PC-9 (cell line): ENCODE measurements around the gene PYCR2. TPM values are rescaled to one million over a fixed set of nuclear protein-coding genes. Genes with fewer than 3 reads are reported as not detected.

Experiments
- BruUV-seq: library from RNA; stranded (reverse); fragments of 400-500 nt; replicated peaks from 2 replicates; lab custom pipeline; 2021; lab: Mats Ljungman, UMichigan
- CTCF ChIA-PET: fragments of 300-600 bp; sonication (Branson Sonifier 250); formaldehyde crosslinking; loops from one replicate; lab custom pipeline; 2022; ENCODE audit warnings: antibody characterized with exemption; lab: Charles Lee
- POLR2A ChIA-PET: fragments of 300-600 bp; sonication (Branson Sonifier 250); formaldehyde crosslinking; loops from one replicate; lab custom pipeline; 2022; ENCODE audit warnings: antibody characterized with exemption; ENCODE audit not compliant: unreplicated experiment; lab: Charles Lee
- DNase-seq, 2 experiments: peaks; one replicate each; pipeline versions ENCODE4 v3.0.0 to v3.0.0-alpha.2; 2015 to 2022; ENCODE audit warnings: mixed read lengths in 1 of 2
- H2AFZ ChIP-seq: fragments of 200-600 bp; sonication (generic); 2 replicates; pipeline ENCODE4 v1.8.1; 2017; ENCODE audit warnings: antibody characterized with exemption
- H3F3A ChIP-seq: fragments of 200-600 bp; sonication (generic); 2 replicates; pipeline ENCODE4 v1.8.1; 2017; ENCODE audit warnings: antibody characterized with exemption, mild to moderate bottlenecking, low read depth; ENCODE audit not compliant: insufficient read depth
- H3K27ac ChIP-seq: fragments of 200-600 bp; sonication (generic); 2 replicates; pipeline ENCODE4 v1.6.1; 2016; ENCODE audit warnings: mixed run types
- H3K27me3 ChIP-seq: fragments of 200-600 bp; sonication (generic); 2 replicates; pipeline ENCODE4 v1.6.1; 2016; ENCODE audit warnings: low read depth, mixed run types; ENCODE audit not compliant: insufficient read depth
- H3K36me3 ChIP-seq: fragments of 200-600 bp; sonication (generic); 2 replicates; pipeline ENCODE4 v1.6.1; 2016; ENCODE audit warnings: low read depth, mixed run types
- H3K4me1 ChIP-seq: fragments of 200-600 bp; sonication (generic); replicated peaks from 2 replicates; pipeline ENCODE4 v1.6.1; 2016; ENCODE audit warnings: mixed run types; ENCODE audit not compliant: insufficient read depth
- H3K4me2 ChIP-seq: fragments of 200-600 bp; sonication (generic); 2 replicates; pipeline ENCODE4 v1.6.1; 2017; ENCODE audit warnings: mixed run types
- H3K4me3 ChIP-seq: fragments of 200-600 bp; sonication (generic); 2 replicates; pipeline ENCODE4 v1.6.1; 2016; ENCODE audit warnings: mixed run types
- H3K79me2 ChIP-seq: fragments of 200-600 bp; sonication (generic); 2 replicates; pipeline ENCODE4 v1.6.1; 2017; ENCODE audit warnings: low read depth, mixed run types
- H3K9me2 ChIP-seq: fragments of 200-600 bp; sonication (generic); 2 replicates; pipeline ENCODE4 v1.8.1; 2017; ENCODE audit warnings: mild to moderate bottlenecking; ENCODE audit not compliant: insufficient read depth
- H3K9me3 ChIP-seq: fragments of 200-600 bp; sonication (generic); 2 replicates; pipeline ENCODE4 v1.8.1; 2016; ENCODE audit warnings: low read depth; ENCODE audit not compliant: insufficient read depth
- H4K20me1 ChIP-seq: fragments of 200-600 bp; sonication (generic); 2 replicates; pipeline ENCODE4 v1.8.1; 2017; ENCODE audit not compliant: insufficient read depth
- EZH2 ChIP-seq: fragments of 200-600 bp; sonication (generic); IDR thresholded peaks from 2 replicates; pipeline ENCODE4 v1.8.0; 2017; ENCODE audit warnings: antibody characterized with exemption, low read depth
- intact Hi-C: fragments of 100-400 bp; cut with micrococcal nuclease; formaldehyde crosslinking; loops from one replicate; pipeline ENCODE4 v1.10.0; 2022; ENCODE audit not compliant: unreplicated experiment
- total RNA-seq: library from RNA; stranded (reverse); gene quantifications from 2 replicates; pipeline ENCODE4 v1.2.3, GENCODE V29; 2021
- TF ChIP-seq, protein P1 (sequence below): fragments of 200-600 bp; sonication (generic); conservative IDR thresholded peaks from 2 replicates; pipeline ENCODE4 v1.6.1; 2017; ENCODE audit warnings: mixed run types, antibody characterized with exemption, mild to moderate bottlenecking, moderate library complexity

The PYCR2 gene
- total RNA-seq, 1 experiment from 2014 or later, result 100 TPM

DNA sequence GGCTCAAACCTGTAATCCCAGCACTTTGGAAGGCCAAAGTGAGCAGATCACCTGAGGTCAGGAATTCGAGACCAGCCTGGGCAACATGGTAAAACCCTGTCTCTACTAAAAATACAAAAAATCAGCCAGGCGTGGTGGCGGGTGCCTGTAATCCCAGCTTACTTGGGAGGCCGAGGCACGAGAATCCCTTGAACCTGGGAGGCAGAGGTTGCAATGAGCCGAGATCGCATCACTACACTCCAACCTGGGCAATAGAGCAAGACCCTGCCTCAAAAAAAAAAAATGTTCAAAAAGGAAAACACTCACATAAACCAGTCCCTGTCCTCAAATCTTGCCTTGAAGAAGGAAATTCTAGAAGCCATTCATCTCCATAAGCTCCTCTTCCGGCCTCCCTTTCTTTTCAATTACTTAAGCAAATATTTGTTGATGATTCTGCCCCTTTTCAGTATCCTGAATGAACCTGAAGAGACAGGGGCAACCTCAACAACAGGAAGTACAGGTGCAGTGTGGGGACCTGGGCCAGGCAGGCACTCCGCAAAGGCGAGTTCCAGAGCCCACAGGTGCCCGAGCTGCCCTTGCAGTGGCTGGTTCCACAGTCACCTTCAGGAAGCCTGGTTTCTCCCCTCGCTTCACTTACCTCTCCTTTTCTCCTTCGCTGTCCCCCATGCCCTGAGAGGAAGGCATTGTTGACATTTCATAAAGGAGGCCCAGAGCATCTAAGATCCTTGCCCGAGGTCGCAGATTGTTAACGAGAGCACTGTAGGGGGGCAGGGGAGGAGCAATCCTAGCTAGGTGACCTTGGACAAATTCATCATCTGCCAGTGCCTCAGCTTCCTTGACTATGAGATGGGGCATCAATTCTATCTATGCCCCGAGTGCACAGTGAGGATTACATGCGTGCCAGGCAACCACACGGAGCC, 26.2 kb downstream of the PYCR2 start:
- CTCF ChIA-PET, result no interaction called here
- H3K27me3 ChIP-seq, result no peaks in the 10 kb centered on the region
- no peaks in the 10 kb centered on the region for H3K9me2 ChIP-seq
- peaks cover 19% of the 10 kb centered on the region for H3K4me1 ChIP-seq
- BruUV-seq, result no TSS peak
- peak overlapping the region; percentile 11; the same call in 1 of the 2 replicates for H2AFZ ChIP-seq
- H3K79me2 ChIP-seq, result no peaks in the 10 kb centered on the region
- intact Hi-C loops, result no loop called here
- POLR2A ChIA-PET, result interaction anchor here (0.5 to 0.9 kb wide), 3 partner anchors 15 to 190 kb away, joined by 4 to 7 read pairs (median 6); no protein-coding TSS in a partner anchor
- no peaks in the 10 kb centered on the region for H3K9me3 ChIP-seq
- no peaks in the 10 kb centered on the region for H3K36me3 ChIP-seq
- peak overlapping the region; percentile 13 for H3K27ac ChIP-seq
- DNase-seq, result peak in 1 of 2 experiments; percentile 39
- TF ChIP-seq, protein P1, sequence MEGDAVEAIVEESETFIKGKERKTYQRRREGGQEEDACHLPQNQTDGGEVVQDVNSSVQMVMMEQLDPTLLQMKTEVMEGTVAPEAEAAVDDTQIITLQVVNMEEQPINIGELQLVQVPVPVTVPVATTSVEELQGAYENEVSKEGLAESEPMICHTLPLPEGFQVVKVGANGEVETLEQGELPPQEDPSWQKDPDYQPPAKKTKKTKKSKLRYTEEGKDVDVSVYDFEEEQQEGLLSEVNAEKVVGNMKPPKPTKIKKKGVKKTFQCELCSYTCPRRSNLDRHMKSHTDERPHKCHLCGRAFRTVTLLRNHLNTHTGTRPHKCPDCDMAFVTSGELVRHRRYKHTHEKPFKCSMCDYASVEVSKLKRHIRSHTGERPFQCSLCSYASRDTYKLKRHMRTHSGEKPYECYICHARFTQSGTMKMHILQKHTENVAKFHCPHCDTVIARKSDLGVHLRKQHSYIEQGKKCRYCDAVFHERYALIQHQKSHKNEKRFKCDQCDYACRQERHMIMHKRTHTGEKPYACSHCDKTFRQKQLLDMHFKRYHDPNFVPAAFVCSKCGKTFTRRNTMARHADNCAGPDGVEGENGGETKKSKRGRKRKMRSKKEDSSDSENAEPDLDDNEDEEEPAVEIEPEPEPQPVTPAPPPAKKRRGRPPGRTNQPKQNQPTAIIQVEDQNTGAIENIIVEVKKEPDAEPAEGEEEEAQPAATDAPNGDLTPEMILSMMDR, result no peak
- no peak for TF ChIP-seq EZH2
- peak overlapping the region; percentile 48 for H3K4me2 ChIP-seq
- H4K20me1 ChIP-seq, result no peaks in the 10 kb centered on the region
- H3K4me3 ChIP-seq, result no peak overlapping the region
- H3F3A ChIP-seq, result peaks cover 18% of the 10 kb centered on the region; the same call in 1 of the 2 replicates

DNA sequence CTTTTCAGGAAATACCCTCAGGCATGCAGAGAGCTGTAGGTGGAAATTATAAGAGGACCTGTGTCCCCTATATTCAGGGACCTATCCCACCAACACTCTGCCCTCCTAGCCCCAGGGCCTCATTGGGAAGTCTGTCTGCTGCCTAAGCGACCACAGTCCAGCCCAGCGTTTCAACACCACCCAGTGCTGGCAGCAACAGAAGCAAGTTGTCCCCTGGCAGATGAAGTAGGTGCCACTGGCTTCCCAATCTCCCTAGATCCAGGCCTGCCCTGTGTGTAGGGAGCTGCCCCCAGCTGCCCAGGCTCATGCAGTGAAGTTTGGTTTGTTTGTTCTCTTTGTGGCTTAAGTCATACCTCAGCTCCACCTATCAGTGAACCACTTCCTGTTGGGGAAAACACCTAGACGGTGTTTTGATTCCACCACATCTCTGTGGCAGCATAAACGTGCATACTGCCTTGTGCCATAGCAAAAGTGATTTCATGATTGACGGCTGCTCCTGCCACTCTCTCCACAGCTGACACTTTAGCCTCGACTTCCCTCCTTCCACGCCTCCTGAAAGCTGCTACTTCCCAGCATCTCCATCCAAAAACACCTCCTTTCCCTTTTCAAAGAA, 27.0 kb downstream of the PYCR2 start:
- BruUV-seq, result no TSS peak
- Histone ChIP-seq H3K4me1 (peaks cover 19% of the 10 kb centered on the region), H3K4me3 (no peak overlapping the region), H3F3A (peaks cover 18% of the 10 kb centered on the region; the same call in 1 of the 2 replicates), H4K20me1 (no peaks in the 10 kb centered on the region), H3K4me2 (peak overlapping the region; percentile 48), H3K9me3 (no peaks in the 10 kb centered on the region), H3K27ac (peak overlapping the region; percentile 13), H3K36me3 (no peaks in the 10 kb centered on the region), H3K27me3 (no peaks in the 10 kb centered on the region), H3K79me2 (no peaks in the 10 kb centered on the region), H3K9me2 (no peaks in the 10 kb centered on the region), H2AFZ (peak overlapping the region; percentile 11; the same call in 1 of the 2 replicates)
- POLR2A ChIA-PET, result interaction anchor here (0.5 to 0.9 kb wide), 2 partner anchors 14 to 191 kb away, joined by 4 to 7 read pairs; no protein-coding TSS in a partner anchor
- TF ChIP-seq EZH2, result no peak
- TF ChIP-seq, protein P1, result no peak
- CTCF ChIA-PET, result no interaction called here
- peak; percentile 47 to 76 for DNase-seq
- intact Hi-C loops, result no loop called here

DNA sequence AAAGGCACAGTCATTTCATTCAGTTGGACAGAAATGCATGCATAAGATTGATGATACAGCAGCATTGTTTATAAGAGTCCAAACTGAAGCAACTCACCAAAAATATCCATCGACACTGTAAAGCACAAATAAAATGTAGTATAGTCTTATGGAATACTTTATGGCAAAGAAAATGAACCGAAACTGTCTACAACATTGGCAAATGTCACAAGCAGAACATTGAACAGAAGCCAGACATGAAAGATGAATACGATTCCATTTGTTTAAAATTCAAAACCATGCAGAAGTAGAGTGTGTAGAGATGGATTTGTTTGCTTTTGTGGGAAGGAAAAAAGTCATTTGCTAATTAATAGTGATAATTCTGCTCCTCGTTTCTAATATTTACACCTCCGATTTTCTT, 27.6 kb downstream of the PYCR2 start:
- Histone ChIP-seq H2AFZ (no peak overlapping the region), H3K4me2 (peak overlapping the region; percentile 48; the same call in 1 of the 2 replicates), H3K9me2 (no peaks in the 10 kb centered on the region), H4K20me1 (no peaks in the 10 kb centered on the region), H3K9me3 (no peaks in the 10 kb centered on the region), H3K4me1 (peaks cover 19% of the 10 kb centered on the region), H3F3A (peaks cover 18% of the 10 kb centered on the region; the same call in 1 of the 2 replicates), H3K36me3 (no peaks in the 10 kb centered on the region), H3K4me3 (no peak overlapping the region), H3K27ac (no peak overlapping the region; the same call in 1 of the 2 replicates), H3K79me2 (no peaks in the 10 kb centered on the region), H3K27me3 (no peaks in the 10 kb centered on the region)
- no peak for TF ChIP-seq EZH2
- TF ChIP-seq, protein P1, result no peak
- no TSS peak for BruUV-seq
- no peak for DNase-seq
- CTCF ChIA-PET, result no interaction called here
- intact Hi-C loops, result no loop called here
- POLR2A ChIA-PET, result interaction anchor here (0.9 kb wide), 1 partner anchor 13 kb away, joined by 7 read pairs; no protein-coding TSS in a partner anchor
